ENCODE measurements around the gene PLXNC1.

DNA sequence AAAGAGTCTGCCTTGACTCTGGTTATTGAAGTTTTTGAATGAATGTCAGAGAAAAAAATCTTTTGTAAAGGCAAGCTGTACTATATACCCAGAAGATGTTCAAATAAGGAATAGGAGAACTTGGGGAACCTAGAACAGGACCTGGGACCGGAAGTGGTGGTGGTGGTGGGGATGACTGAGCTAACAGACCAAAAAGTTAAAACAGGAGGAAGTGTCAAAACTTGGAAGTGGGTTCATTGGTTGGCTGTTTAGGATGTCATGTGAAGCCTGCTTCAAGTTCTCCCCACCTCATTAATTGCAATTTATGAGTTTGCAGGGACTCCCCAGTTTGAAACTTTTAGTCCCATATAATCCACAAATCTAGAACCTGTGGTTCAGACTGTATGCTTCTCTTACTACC lies 26.2 kb downstream of the PLXNC1 start:
- TF ChIP-seq EP300 (IDR thresholded peaks at IDR 0.05) (no peak), POLR2A (IDR thresholded peaks at IDR 0.05) (no peak)
- TF ChIP-seq, protein P1, sequence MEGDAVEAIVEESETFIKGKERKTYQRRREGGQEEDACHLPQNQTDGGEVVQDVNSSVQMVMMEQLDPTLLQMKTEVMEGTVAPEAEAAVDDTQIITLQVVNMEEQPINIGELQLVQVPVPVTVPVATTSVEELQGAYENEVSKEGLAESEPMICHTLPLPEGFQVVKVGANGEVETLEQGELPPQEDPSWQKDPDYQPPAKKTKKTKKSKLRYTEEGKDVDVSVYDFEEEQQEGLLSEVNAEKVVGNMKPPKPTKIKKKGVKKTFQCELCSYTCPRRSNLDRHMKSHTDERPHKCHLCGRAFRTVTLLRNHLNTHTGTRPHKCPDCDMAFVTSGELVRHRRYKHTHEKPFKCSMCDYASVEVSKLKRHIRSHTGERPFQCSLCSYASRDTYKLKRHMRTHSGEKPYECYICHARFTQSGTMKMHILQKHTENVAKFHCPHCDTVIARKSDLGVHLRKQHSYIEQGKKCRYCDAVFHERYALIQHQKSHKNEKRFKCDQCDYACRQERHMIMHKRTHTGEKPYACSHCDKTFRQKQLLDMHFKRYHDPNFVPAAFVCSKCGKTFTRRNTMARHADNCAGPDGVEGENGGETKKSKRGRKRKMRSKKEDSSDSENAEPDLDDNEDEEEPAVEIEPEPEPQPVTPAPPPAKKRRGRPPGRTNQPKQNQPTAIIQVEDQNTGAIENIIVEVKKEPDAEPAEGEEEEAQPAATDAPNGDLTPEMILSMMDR (IDR thresholded peaks at IDR 0.05): no peak
